HCT116 (cell line): ENCODE measurements around the gene ADM2. TPM values are rescaled to one million over a fixed set of nuclear protein-coding genes. Genes with fewer than 3 reads are reported as not detected.
"Not testable (repeated sequence)": the region's sequence is repeated elsewhere in the genome, so short reads cannot be mapped to it uniquely, and the experiment has no call there.

Experiments
- ATAC-seq: fragments of 200-7000 bp; cut with Tn5 transposase; 2 replicates; pipeline ENCODE4 v1.9.1; 2020; ENCODE audit warnings: mild to moderate bottlenecking, moderate library complexity
- BruUV-seq: library from RNA; stranded (reverse); fragments of 400-500 nt; replicated peaks from 2 replicates; lab custom pipeline; 2021; lab: Mats Ljungman, UMichigan
- CTCF ChIA-PET: fragments of 300-600 bp; sonication (Branson Sonifier 250); formaldehyde crosslinking; loops from one replicate; lab custom pipeline; 2021; ENCODE audit warnings: antibody characterized with exemption; lab: Charles Lee
- POLR2A ChIA-PET: fragments of 300-600, 350-600 bp; sonication (Branson Sonifier 250); formaldehyde crosslinking; loops from one replicate; lab custom pipeline; 2021; ENCODE audit warnings: antibody characterized with exemption; lab: Charles Lee
- RAD21 ChIA-PET, 2 experiments: fragments of 300-600 bp; sonication (Branson Sonifier 250); formaldehyde crosslinking; loops; one replicate each; lab custom pipeline; 2023; ENCODE audit warnings: low total read pairs in 2 of 2; ENCODE audit not compliant: uncharacterized antibody in 2 of 2, unreplicated experiment in 2 of 2, low non-redundant PET in 1 of 2; lab: Charles Lee
- DNase-seq: peaks from one replicate; pipeline ENCODE4 v3.0.0-alpha.2; 2010; ENCODE audit warnings: low read depth, low spot score
- H2AFZ ChIP-seq: fragments of 200-600 bp; shearing (Covaris generic), sonication (generic); 2 replicates; pipeline ENCODE4 v1.6.1; 2017; ENCODE audit warnings: low read depth, mixed run types, mixed read lengths, antibody characterized with exemption, low read length; ENCODE audit not compliant: poor library complexity, severe bottlenecking
- H3K27ac ChIP-seq: 2 replicates; pipeline ENCODE4 v1.5.1; 2012; ENCODE audit warnings: low read depth, low read length
- H3K27me3 ChIP-seq: fragments of 200-600 bp; sonication (generic); 2 replicates; pipeline ENCODE4 v1.6.1; 2016; ENCODE audit warnings: mixed run types, low read length, mixed read lengths; ENCODE audit not compliant: insufficient read depth
- H3K36me3 ChIP-seq, 2 experiments: fragments of 200-500 bp in 1 of 2; fragments of 200-600 bp in 1 of 2; sonication (Bioruptor generic) in 1 of 2; sonication (generic) in 1 of 2; 2 replicates each; pipeline versions ENCODE4 v1.5.1 to v1.6.1; 2014 to 2016; ENCODE audit warnings: low read length in 2 of 2, inconsistent platforms in 1 of 2, mixed read lengths in 1 of 2, mixed run types in 1 of 2; ENCODE audit not compliant: insufficient read depth in 2 of 2, control insufficient read depth in 1 of 2
- H3K4me1 ChIP-seq, 2 experiments: fragments of 200-600 bp in 1 of 2; sonication (generic) in 1 of 2; 2 replicates each; pipeline versions ENCODE4 v1.5.1 to v1.6.1; 2012 to 2017; ENCODE audit warnings: low read length in 2 of 2, inconsistent platforms in 1 of 2, mild to moderate bottlenecking in 1 of 2, mixed read lengths in 1 of 2, mixed run types in 1 of 2, moderate library complexity in 1 of 2; ENCODE audit not compliant: insufficient read depth in 2 of 2, control insufficient read depth in 1 of 2
- H3K4me2 ChIP-seq: fragments of 200-600 bp; sonication (generic); 2 replicates; pipeline ENCODE4 v1.6.1; 2017; ENCODE audit warnings: mixed run types, low read length, mixed read lengths
- H3K4me3 ChIP-seq, 2 experiments: fragments of 200-600 bp in 1 of 2; sonication (generic) in 1 of 2; replicated peaks in 1 of 2; 2 replicates each; pipeline ENCODE4 v1.5.1; 2011 to 2016; ENCODE audit warnings: low read length in 2 of 2, control low read depth in 1 of 2, low read depth in 1 of 2, mild to moderate bottlenecking in 1 of 2, mixed read lengths in 1 of 2, mixed run types in 1 of 2
- H3K79me2 ChIP-seq: fragments of 200-600 bp; sonication (generic); 2 replicates; pipeline ENCODE4 v1.6.1; 2017; ENCODE audit warnings: mild to moderate bottlenecking, mixed run types, low read length, moderate library complexity, mixed read lengths; ENCODE audit not compliant: insufficient read depth
- H3K9ac ChIP-seq: fragments of 200-600 bp; sonication (generic); 2 replicates; pipeline ENCODE4 v1.6.1; 2016; ENCODE audit warnings: low read length, mixed read lengths
- H3K9me2 ChIP-seq: fragments of 200-600 bp; sonication (generic), shearing (Covaris generic); 2 replicates; pipeline ENCODE4 v1.6.1; 2017; ENCODE audit warnings: mixed run types, mild to moderate bottlenecking, moderate library complexity; ENCODE audit not compliant: insufficient read depth
- H3K9me3 ChIP-seq, 2 experiments: fragments of 200-500 bp in 1 of 2; fragments of 200-600 bp in 1 of 2; sonication (Bioruptor generic) in 1 of 2; sonication (generic) in 1 of 2; 2 replicates each; pipeline ENCODE4 v1.6.1; 2014 to 2017; ENCODE audit warnings: low read length in 2 of 2, mixed read lengths in 2 of 2, inconsistent platforms in 1 of 2, low read depth in 1 of 2, mild to moderate bottlenecking in 1 of 2, mixed run types in 1 of 2, moderate library complexity in 1 of 2; ENCODE audit not compliant: control insufficient read depth in 1 of 2, insufficient read depth in 1 of 2
- H4K20me1 ChIP-seq: fragments of 200-600 bp; sonication (generic), shearing (Covaris generic); 2 replicates; pipeline ENCODE4 v1.6.1; 2017; ENCODE audit warnings: mixed run types, mild to moderate bottlenecking, moderate library complexity; ENCODE audit not compliant: insufficient read depth
- CBX3 ChIP-seq: IDR thresholded peaks from 2 replicates; pipeline ENCODE4 v1.6.1; 2012; ENCODE audit warnings: low read depth
- FOSL1 ChIP-seq: IDR thresholded peaks from 2 replicates; pipeline ENCODE4 v1.6.1; 2012; ENCODE audit warnings: low read depth
- SRF ChIP-seq: IDR thresholded peaks from 2 replicates; pipeline ENCODE4 v1.6.1; 2012; ENCODE audit warnings: low read depth
- ZBTB33 ChIP-seq: IDR thresholded peaks from 2 replicates; pipeline ENCODE4 v1.6.1; 2011; ENCODE audit warnings: mild to moderate bottlenecking, low read length, moderate library complexity; ENCODE audit not compliant: insufficient replicate concordance; ENCODE audit errors: extremely low read depth
- intact Hi-C: fragments of 100-400 bp; cut with micrococcal nuclease; formaldehyde crosslinking; loops from 2 replicates; pipeline ENCODE4 v1.10.0; 2022
- total RNA-seq: library from RNA; stranded (reverse); gene quantifications from one replicate; pipeline ENCODE4 v1.2.1, GENCODE V29; 2021; ENCODE audit not compliant: unreplicated experiment
- TF ChIP-seq, protein P1 (sequence below): IDR thresholded peaks from 2 replicates; pipeline ENCODE4 v1.6.1; 2012

ADM2 gene
- total RNA-seq, 1 experiment from 2014 or later = 12.8 TPM

GRCh38 chr22:50432131-50432876, 49.0 kb upstream of the ADM2 start:
- no peaks in the 10 kb centered on the region for H3K9me2 ChIP-seq
- POLR2A ChIA-PET = no interaction called here
- H3K27ac ChIP-seq = no peak overlapping the region
- H3K36me3 ChIP-seq = peaks cover 26 to 28% of the 10 kb centered on the region in 2 experiments; a peak in 3 of 4 replicates
- RAD21 ChIA-PET = no interaction called here
- H3K27me3 ChIP-seq = no peaks in the 10 kb centered on the region
- H3K4me2 ChIP-seq = no peak overlapping the region
- DNase-seq (no peak), ATAC-seq (no peak)
- H2AFZ ChIP-seq = no peak overlapping the region
- no peaks in the 10 kb centered on the region for H4K20me1 ChIP-seq
- no peaks in the 10 kb centered on the region for H3K79me2 ChIP-seq
- H3K9me3 ChIP-seq = no peaks in the 10 kb centered on the region
- CTCF ChIA-PET = no interaction called here
- no peak for TF ChIP-seq FOSL1
- no peak for TF ChIP-seq ZBTB33
- TF ChIP-seq, protein P1, sequence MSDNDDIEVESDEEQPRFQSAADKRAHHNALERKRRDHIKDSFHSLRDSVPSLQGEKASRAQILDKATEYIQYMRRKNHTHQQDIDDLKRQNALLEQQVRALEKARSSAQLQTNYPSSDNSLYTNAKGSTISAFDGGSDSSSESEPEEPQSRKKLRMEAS = no peak
- no peak for TF ChIP-seq SRF
- TF ChIP-seq CBX3 = no peak
- H3K9ac ChIP-seq = no peak overlapping the region
- H3K4me1 ChIP-seq = no peaks in the 10 kb centered on the region
- no TSS peak for BruUV-seq
- no peak overlapping the region for H3K4me3 ChIP-seq
- intact Hi-C loops = no loop called here

- H2AFZ ChIP-seq, H3K79me2 ChIP-seq, CTCF ChIA-PET, H3K4me1 ChIP-seq, POLR2A ChIA-PET, BruUV-seq, H3K27me3 ChIP-seq, H3K4me3 ChIP-seq, H3K9me2 ChIP-seq, H3K9ac ChIP-seq, RAD21 ChIA-PET, H3K27ac ChIP-seq, ATAC-seq, H4K20me1 ChIP-seq, H3K4me2 ChIP-seq, intact Hi-C loops, DNase-seq, H3K9me3 ChIP-seq: not testable (repeated sequence)
- H3K36me3 ChIP-seq = peaks cover 26 to 31% of the 10 kb centered on the region in 2 experiments; a peak in 3 of 4 replicates
Observed at GRCh38 chr22:50432877-50433510, 48.3 kb upstream of the ADM2 start.
